ENCODE data around the gene GNG14. TPM values are rescaled to one million over a fixed set of nuclear protein-coding genes. Genes with fewer than 3 reads are reported as not detected.

The GNG14 gene
- total and polyA plus RNA-seq, 2 of the 13 experiments (the other 11 are each of a cell fraction or from before 2014, with no cell fraction given) = not detected

GRCh38 chr19:12736995-12737834 is 49.4 kb downstream of the GNG14 start, which contains the start of gene GET3 (continued):
- TF ChIP-seq CERS6 (CRISPR knock-in tag; IDR thresholded peaks at IDR 0.05) (no peak), KAT7 (CRISPR knock-in tag; IDR thresholded peaks at IDR 0.05; ENCODE audit: borderline replicate concordance) (0 out of 2 replicates have a peak, but pooled peaks have one; percentile 46), GABPA (IDR thresholded peaks at IDR 0.05; ENCODE audit: low read depth, low read length) (peak; percentile 16; the same call in 1 of the 2 replicates), GABPA (CRISPR knock-in tag; IDR thresholded peaks at IDR 0.05; ENCODE audit: low read depth) (peak; percentile 73; the same call in 1 of the 2 replicates), ZNF598 (CRISPR knock-in tag; IDR thresholded peaks at IDR 0.05; ENCODE audit: borderline replicate concordance) (no peak), AFF4 (CRISPR knock-in tag; IDR thresholded peaks at IDR 0.05) (no peak), ZNF318 (CRISPR knock-in tag; IDR thresholded peaks at IDR 0.05) (no peak), KDM4B (CRISPR knock-in tag; IDR thresholded peaks at IDR 0.05) (no peak), PAXIP1 (CRISPR knock-in tag; conservative IDR thresholded peaks at IDR 0.05) (no peak; the same call in 1 of the 2 replicates)
